Measurements from ENCODE around the gene TBX4.
"Not testable (repeated sequence)": the region's sequence is repeated elsewhere in the genome, so short reads cannot be mapped to it uniquely, and the experiment has no call there.

The TBX4 gene

DNA sequence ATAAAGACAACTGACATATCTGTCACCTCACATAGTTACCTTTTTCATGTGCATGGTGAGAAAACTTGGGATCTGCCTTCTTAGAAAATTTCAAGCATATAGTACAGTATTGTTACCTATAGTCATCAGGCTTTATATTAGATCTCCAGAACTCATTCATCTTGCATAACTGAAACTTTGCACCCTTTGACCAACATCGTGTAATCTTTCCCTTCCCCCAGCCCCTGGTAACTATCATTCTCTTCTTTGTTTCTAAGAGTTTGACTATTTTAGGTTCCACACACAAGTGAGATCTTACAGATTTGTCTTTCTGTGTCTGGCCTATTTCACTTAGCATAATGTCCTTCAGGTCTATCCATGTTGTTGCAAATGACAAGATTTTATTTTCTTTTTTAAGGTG lies 22.9 kb upstream of the TBX4 start:
- DNase-seq (ENCODE audit: low read depth in 3 of 3): no peak

DNA sequence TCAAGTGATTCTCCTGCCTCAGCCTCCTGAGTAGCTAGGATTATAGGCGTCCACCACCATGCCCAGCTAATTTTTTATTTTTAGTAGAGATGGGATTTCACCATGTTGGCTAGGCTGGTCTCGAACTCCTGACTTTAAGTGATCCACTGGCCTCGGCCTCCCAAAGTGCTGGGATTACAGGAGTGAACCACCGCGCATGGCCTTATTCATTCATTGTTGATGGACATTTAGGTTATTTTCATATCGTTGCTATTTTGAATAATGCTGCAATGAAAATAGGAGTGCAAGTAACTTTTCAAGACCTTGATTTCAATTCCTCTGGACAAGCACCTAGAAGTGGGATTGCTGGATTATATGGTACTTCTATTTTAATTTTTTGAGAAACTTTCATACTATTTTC lies 22.4 kb upstream of the TBX4 start:
- DNase-seq (ENCODE audit: low read depth in 3 of 3): not testable (repeated sequence)

DNA sequence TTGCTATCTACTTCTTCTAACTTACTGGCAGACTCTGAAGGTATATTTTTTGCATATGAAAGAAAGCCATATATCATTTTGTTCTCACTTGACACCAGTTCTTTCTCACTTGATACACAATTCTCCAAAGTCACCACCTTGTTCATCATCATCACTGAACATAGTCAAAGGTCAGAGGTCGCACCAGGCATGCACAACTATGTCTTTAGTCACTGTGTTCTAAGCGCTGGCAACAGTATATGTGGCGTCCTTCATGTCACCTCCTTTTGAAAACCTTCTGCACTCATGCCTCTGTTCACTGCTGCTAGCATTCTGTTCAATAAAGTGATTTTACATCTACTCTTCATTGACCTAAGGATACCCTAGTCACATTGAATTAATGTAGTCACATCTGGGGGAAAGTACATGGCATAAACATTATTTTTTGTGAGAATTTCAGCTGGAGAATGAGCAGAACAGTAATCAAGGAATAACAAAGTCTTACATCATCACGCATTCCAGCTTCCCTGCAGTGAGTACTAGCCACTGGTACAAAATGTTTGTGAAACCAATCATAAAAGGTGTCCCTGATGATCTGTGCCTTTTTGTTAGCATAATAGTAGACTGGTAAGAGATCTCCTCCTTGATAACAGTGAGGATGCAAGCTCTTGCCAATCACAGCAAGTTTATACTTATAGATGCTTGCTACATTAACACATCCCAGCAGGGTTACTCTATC lies 20.5 kb upstream of the TBX4 start:
- DNase-seq (ENCODE audit: low read depth in 3 of 3): no peak

DNA sequence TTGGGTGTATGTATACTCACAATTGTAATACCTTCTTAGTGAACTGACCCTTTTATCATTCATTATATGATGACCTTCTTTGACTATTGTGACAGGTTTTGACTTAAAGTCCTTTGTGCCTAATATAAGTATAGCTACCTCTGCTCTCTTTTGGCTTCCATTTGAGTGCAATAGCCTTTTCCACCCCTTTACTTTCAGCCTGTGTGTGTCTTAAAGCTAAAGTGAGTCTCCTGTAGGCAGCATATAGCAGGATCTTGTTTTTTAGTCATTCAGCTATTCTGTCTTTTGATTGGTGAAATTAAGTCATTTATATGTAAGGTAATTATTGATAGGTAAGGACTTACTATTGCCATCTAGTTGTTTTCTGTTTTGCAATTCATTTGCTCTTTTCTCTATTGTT lies 15.9 kb upstream of the TBX4 start:
- no peak for DNase-seq (ENCODE audit: low read depth in 3 of 3)

DNA sequence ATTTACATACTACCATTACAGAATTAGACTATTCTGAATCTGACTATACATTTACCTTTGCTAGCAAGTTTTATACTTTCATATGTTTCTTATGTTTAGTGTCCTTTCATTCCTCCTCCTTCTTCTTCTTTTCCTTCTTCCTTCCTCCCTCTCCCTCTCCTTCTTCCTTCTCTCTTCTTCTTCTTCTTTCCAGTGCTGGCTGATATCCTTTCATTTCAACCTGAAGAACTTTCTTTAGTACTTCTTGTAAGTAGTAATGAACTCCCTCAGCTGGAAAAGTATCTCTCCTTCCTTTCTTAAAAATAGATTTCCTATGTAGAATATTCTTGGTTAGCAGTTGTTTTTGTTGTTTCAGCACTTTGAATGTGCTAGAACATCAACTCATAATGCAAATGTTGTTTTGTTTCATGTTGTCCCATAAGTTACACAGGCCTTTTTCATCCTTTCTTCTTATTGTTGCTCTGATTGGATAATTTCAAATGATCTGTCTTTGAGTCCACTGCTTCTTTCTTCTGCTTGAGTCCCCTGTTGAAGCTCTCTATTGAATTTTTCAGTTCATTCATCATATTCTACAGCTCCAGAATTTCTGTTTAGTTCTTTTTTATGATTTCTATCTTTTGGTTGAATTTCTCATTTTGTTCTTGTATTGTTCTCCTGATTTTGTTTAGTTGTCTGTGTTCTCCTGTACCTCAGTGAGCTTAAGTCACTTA lies 15.1 kb upstream of the TBX4 start:
- DNase-seq (ENCODE audit: low read depth in 3 of 3): no peak

DNA sequence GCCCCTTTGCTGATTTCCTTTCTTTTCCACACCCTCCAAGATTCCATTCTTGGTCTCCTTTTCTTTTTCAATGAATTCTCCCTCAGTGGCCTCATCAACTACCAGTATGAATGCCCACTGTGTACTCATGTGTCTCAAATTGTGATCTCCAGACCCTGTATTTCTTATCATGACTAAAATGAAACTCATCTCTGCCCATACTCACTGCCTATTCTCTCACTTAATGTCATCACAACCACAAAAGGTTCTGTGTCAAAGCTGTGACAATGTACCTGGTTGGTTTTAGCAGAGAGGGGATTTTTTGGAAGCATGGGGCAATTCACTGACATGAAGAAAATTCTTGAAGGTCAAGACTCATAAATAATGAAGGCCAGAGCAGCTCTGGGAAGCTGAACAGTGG lies 11.5 kb upstream of the TBX4 start:
- no peak for DNase-seq (ENCODE audit: low read depth in 3 of 3)

DNA sequence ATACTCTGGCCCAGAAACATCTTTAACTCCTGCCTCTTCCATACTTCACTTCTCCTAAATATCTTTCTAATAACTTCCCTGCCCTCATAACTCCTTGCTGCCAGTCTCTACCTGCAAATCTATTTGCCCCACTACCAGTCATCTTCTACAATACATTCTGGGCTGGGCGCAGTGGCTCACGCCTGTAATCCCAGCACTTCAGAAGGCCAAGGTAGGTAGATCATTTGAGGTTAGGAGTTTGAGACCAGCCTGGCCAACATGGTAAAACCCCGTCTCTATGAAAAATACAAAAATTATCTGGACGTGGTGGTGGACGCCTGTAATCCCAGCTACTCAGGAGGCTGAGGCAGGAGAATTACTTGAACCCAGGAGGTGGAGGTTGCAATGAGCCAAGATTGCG lies 10.7 kb upstream of the TBX4 start:
- not testable (repeated sequence) for DNase-seq (ENCODE audit: low read depth in 3 of 3)

DNA sequence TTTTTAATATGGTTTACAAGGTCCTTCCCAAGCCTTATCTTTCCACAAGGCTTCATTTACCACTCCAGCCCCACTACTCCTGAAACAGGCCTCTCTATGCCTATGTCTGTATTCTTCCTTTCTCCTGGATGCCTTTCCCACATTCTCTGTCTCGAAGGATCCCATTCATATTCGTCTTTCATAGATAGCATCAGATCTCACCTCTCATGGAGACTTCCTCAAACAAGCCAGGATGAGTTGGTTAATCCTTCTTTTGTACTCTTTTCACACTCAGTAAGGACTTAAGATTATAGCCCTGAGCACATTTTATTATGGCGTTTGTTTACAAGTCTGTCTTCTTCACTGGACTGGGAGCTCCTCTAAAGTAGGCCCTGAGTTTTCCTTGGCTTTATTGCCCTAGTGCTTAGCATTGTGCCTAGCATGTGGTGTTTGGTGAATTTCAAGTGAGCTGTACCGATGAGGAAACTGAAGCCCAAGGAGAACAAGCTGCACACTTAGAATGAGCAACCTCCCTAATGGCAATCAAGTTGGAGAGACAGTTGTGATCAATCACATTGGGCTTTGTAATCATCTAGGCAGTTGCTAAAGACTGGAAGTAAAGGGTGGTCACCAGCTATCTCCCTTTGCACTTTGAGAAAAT lies 10.0 kb upstream of the TBX4 start:
- DNase-seq (ENCODE audit: low read depth in 3 of 3): no peak

DNA sequence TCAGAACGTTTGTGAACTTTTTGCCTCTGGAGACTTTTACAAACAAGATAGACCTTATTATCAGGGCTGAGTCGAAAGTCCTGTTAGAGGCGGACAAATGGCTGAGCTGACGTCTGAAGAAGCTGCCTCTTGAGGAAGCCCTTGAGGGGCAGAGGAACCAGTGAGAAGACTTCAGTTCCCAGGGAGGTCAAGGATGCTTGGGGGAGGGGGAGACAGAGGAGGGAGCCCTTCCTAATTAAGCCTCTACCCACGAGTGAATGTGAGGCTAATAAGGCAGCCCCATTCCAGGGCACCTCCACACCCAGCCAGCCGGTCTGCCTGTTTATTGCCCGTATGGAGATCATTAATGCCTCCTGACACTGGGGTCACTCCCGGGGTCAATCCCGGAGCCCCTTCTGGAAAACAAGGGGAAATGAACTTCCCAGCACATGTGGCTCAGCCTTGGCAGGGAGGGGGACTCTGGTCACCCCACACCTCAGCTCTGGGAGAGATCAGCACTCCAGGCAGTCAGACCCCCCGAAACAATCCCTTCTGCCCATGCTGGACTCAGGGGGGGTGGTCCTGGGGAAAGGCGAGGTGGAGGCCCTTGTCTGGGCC lies 9.2 kb upstream of the TBX4 start:
- DNase-seq (ENCODE audit: low read depth in 3 of 3): no peak

DNA sequence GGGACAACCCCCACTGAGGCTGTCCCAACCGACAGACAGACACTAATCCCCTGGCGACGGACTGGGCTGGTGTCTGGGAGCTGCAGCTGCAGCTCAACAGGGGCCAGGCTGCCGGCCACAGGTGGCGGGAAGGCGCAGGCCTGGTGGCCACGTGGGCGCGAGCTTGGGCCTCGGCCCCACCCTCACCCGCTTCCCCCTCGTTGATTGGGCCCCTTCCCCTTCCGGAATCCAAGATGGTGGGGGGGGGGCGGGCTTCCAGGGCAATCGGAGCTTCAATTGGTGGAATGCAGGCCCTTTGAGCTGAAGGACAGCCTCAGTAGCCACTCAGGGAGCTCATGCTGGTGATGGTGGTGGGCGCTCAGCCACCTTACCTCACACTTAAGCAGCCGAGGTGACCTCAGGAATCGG lies 8.7 kb upstream of the TBX4 start:
- no peak for DNase-seq (ENCODE audit: low read depth in 3 of 3)

DNA sequence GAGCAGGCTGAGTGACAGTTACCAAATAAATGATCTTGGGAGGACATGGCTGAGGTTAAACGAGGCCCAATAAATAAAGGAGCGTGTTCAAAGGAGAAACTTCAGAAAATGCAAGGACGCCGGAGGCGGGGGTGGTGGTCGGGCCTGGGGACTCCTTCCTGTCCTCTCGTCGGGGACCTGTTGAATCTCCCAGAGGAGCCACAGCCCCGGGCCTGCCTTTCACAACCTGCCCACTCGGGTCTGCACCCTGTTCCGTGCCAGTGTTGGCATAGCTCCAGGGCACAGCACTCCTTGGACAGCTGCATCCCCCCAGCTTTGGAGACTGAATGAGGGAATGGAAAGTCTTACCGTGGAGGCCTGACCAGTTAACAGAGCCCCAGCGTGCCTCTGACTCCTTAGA lies 8.1 kb upstream of the TBX4 start:
- DNase-seq (ENCODE audit: low read depth in 3 of 3): no peak

DNA sequence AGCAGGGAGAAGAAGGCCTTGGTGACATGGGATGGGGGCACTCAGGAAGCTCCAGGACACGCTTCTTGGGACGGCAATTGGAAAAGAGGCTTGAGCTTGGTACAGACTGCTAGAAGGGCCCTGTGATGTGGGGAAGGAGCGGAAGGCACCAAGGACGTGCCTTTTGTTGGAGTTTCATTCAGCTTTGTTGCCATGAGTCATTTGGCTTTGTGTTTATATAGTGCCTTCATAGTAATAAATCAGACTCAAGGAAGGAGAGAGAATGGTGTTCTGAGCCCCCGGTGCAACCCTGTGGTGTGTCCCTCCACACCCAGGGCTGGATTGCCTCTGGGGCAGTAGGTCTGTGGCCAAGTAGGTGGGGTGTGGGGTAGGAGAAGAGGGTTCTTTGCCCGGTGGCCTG lies 7.4 kb upstream of the TBX4 start:
- DNase-seq (ENCODE audit: low read depth in 3 of 3): no peak

DNA sequence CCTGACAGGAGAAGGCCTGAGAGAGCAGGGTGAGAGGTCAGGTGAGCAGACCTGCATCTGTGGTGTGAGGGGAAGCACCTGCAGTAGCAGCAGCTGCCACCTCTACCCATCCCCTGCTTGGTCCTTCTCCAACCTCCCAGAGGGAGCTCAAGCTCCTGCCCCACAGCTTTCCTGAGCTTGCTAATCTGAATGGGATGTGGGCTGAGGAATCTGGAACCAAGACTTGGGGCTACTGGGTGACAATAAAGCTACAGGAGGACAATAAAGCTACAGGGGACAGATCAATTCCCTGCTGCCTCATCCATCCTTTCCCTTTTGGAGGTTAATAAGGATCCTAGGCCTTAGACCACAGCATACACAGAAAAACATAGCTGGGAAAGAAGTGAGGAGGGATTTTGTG lies 4.9 kb upstream of the TBX4 start:
- no peak for DNase-seq (ENCODE audit: low read depth in 3 of 3)

DNA sequence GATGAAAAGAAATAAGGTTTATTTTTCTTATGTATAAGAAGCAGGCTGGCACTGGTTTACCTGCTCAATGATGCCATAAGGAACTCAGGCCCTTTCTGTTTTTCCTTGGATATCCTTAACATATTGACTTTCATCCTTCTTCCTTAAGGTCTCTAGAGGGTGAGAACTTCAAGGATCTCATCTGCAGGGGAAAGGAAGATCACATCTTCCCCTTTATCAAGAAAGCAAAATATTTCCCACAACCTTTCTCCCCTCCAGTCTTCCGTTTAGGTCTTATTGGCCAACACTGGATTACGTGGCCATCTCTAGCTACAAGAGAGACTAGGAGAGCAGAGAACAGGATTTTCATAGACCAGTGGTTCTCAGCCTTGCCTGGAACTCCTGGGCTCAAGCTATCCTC lies 4.2 kb upstream of the TBX4 start:
- DNase-seq (ENCODE audit: low read depth in 3 of 3): no peak

DNA sequence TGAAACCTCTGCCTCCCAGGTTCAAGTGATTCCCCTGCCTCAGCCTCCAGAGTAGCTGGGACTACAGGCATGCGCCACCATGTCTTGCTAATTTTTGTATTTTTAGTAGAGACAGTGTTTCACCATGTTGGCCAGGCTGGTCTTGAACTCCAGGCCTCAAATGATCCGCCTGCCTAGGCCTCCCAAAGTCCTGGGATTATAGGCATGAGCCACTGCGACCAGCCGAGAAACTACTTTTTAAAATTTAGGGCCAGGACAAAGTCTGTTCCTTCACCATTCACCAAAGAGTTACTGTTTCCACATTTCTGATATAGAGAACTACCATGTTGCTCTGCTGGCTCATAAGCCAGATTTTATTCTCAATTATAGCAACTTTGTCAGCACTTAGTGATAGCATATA lies 3.1 kb upstream of the TBX4 start:
- not testable (repeated sequence) for DNase-seq (ENCODE audit: low read depth in 3 of 3)

DNA sequence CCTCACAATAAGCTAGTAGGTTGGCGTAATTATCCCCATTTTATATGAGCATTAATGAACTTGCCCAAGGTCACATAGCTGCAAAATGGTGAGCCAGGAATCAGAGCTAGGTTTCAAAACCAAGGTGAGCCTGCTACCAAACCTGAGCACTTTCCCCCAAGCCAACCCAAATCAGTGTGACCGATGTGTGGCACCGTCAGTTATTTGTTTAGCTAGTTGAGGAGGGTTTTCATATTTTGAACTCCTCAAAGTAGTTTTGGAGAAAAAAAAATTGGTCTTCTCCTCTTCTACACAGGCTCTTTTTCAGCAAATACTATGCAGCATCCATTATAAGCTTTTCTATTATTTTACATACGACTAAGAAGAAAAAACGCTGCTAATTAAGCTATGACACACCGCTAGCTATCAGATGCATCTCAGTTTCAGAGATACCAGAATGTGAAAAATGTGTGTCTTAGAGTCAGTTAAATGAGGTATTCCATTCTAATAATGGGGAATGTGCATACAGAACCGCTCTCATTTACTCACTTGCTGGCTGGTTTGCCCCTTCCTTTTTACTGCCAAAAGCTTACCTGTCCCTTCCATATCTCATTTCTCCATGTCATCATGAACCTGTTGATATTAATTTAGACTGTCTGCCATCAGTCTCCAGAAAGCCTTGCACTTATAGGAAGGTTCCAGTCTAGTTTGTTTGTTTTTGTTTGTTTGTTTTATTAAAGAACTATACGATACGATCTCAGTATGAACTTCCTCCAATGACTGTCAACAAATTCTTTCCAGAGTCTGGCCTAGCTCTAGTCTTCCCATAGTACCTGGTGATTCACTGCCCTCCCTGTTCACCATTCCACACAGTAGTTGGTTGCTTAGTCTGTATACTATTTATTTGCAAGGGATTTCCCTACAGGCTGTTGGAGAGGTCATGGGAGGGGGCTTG lies 2.2 kb upstream of the TBX4 start:
- no peak for DNase-seq (ENCODE audit: low read depth in 3 of 3)

DNA sequence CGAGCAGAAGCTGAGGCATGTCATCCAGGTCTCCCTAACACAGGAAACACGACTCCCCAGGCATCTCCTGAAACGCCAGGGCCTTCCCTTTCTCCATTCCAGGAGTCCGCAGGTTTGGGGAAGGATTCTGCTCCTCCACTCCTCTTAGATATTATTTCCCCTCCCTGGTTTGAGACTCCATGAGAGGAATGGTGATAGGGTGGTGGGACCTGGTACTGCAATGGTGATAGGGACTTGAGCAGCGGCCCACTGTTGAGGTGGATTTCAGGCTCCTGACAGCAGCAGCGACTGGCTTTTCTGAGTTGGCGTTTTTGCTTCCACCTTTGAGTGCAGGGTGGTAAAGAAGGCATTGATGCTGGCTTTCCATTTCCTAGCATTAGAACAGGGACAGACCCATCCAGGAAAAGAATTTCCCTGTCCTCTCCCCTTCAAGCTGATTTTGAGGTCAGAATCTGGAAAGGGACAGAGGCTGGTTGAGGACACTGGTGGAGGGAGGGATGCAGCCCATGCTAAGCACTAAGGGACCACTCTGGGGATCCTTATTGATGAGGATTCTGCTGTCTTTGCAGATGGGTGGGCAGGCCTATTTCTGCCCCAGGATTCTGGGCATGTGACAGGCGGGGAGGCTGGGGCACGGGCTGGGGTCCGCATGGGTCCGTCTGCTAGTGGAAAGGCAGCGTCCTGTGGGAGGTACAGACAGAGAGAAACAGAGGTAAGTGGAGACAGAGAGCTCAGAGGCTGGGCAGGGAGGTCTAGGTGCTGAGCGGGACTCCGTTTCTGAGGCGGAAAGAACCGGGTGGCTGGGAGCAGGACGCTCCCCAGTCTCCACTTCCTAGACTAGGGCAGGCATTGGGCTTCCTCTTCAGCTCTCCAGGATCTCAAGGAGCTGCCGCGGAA lies 1.3 kb upstream of the TBX4 start:
- no peak for DNase-seq (ENCODE audit: low read depth in 3 of 3)

DNA sequence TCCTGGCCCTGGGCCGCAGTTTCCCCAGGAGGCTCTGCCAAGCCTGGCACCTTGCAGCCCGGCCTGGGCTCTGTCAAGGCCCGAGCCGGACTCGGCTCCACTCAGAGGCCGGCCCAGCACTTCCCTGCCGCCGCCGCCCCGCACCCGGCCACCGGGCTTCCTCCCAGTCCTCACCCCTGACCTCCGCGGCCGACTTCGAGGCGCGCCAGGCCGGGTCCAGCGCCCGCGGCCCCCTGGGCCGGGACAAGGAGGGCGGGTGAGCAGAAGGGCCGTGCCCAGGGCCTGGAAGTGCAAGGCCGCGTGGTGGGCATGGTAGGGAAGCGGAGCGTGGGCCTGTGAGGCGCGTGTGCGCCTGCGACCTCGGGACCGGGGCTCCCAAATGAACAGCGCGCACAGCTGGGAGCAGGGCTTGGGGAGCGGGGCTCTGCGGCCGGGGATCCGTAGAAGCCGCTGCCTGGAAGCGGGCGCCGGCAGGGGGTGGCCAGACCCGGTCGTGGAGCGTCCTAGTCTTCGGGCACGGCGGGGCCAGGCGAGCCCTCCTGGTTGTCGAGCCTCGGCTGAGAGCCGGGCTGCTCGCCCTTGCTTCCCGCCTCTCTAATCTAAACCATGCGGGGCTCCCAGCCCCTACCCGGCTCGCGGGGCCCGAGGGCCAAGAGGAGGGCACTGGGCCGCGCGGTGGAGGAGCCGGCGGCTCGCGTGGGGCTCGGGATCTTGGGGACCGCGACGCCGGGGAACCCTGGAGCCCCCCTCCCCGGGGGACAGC lies 503 bp upstream of the TBX4 start:
- DNase-seq (ENCODE audit: low read depth in 3 of 3): no peak

DNA sequence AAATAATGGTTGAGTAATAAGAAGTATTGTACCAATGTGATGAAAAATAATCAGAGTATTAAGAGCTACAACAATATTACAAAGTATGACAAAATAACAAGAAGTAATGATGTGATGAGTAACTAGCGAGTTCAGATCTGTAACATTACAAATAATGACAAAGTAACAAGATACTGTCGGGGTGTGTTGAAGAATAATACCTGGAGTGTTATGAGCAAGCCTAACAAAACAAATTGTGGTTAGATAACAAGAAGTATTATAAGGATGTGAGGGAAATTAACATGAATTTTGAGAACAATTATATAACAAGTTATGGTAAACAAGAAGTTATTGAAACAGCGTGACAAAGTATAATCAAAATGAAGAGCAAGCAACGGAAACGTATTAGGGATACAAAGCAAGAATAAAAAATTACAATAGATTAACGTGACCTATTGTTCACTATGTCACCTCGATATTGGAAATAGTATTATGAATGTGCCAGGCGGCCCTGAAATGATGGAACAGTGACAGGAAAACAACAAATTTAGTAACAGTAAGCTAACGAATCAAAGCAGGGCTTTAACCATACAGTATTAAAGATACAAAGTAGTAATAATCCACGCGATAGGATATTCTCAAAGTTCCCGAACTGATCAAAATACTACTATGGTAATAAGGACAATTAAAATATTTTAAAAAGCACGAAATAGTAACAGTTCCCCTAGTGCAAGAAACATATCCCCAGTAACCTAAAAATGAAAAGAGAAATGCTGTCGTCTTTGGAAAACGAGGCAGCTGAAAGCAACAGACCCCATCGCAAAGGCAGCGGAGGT lies 1.6 kb downstream of the TBX4 start:
- DNase-seq (ENCODE audit: low read depth in 3 of 3): no peak

All from stimulated activated CD4-positive, alpha-beta T cell treated with anti-CD3 and anti-CD28 coated beads, TNF-alpha, amount 100 ng/mL, for 48 hours (primary cell).